CD4-positive, alpha-beta T cell treated with Interleukin-15 for 1 hour (primary cell): ENCODE results near the gene STX12.
"Not testable (repeated sequence)": the region's sequence is repeated elsewhere in the genome, so short reads cannot be mapped to it uniquely, and the experiment has no call there.

ENCODE experiments used
- DNase-seq: peaks from one replicate; pipeline ENCODE4 v3.0.0-alpha.2; 2020

STX12 gene

GRCh38 chr1:27831568-27832410 is 58.8 kb downstream of the STX12 start:
- DNase-seq = no peak

GRCh38 chr1:27832762-27833161 is 59.7 kb downstream of the STX12 start:
- no peak for DNase-seq

- no peak for DNase-seq
Observed at GRCh38 chr1:27833470-27833869, 60.5 kb downstream of the STX12 start.

DNA sequence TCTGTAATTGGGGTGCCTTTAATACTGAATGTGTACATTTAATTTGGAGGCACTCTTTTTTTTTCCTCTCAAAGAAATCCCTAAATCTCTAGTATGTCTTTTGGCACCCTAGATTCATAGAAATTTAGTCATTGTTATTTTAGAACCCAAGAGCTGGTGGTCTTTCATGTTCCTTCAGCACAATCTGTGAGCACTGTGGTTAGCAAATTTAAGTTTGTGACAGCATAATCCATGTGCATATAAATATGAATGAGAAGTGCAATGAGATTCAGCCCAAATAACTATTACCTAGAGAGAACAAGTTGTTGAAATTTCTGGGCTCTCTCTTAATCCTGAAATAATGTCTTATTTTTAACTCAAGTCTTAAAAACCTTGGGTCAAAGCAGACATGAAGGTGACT is 62.0 kb downstream of the STX12 start:
- no peak for DNase-seq

DNA sequence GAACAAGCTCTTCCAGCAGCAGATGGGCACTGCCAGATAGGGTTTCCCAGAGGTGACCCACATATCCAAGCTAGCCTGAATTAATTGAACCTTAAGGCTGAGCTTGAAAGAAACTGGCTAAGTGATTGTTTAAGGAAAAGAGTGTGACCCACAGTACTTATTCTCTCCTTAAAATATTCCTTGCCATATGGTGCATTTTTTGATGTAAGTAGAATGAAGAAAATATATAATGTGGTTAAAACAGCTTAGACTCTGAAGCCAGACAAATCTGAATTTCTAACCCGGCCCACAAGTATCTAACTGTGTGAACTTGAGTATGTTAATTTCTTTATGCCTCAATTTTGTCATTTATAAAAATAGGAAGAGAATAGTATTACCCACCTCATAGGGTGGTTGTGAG is 62.5 kb downstream of the STX12 start:
- DNase-seq = no peak

DNA sequence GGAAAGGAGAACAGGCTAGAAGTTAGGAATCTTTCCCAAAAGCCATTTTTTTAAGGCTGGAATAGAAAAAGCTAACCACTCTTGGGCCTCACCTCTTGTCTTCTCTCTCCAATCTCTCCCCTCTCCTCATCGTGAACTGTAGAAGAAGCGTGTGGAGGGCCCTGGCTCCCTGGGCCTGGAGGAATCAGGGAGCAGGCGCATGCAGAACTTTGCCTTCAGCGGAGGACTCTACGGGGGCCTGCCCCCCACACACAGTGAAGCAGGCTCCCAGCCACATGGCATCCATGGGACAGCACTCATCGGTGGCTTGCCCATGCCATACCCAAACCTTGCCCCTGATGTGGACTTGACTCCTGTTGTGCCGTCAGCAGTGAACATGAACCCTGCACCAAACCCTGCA is 76.9 kb downstream of the STX12 start:
- DNase-seq = no peak

- DNase-seq = no peak
Observed at GRCh38 chr1:27855085-27855484, 82.1 kb downstream of the STX12 start.

GRCh38 chr1:27856561-27857343 is 83.7 kb downstream of the STX12 start:
- no peak for DNase-seq

DNA sequence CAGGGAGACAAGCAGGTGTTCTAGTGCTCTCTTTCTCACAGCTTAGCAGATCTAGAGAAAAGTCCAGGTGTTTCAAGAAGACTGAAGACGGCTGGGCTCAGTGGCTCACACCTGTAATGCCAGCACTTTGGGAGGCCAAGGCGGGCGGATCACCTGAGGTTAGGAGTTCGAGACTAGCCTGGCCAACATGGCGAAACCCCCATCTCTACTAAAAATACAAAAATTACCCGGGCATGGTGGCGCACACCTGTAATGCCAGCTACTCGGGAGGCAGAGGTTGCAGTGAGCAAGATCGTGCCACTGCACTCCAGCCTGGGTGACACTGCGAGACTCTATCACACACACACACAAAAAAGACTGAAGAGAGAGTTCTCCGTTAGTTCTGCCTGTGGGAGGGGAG is 84.5 kb downstream of the STX12 start:
- DNase-seq = not testable (repeated sequence)

DNA sequence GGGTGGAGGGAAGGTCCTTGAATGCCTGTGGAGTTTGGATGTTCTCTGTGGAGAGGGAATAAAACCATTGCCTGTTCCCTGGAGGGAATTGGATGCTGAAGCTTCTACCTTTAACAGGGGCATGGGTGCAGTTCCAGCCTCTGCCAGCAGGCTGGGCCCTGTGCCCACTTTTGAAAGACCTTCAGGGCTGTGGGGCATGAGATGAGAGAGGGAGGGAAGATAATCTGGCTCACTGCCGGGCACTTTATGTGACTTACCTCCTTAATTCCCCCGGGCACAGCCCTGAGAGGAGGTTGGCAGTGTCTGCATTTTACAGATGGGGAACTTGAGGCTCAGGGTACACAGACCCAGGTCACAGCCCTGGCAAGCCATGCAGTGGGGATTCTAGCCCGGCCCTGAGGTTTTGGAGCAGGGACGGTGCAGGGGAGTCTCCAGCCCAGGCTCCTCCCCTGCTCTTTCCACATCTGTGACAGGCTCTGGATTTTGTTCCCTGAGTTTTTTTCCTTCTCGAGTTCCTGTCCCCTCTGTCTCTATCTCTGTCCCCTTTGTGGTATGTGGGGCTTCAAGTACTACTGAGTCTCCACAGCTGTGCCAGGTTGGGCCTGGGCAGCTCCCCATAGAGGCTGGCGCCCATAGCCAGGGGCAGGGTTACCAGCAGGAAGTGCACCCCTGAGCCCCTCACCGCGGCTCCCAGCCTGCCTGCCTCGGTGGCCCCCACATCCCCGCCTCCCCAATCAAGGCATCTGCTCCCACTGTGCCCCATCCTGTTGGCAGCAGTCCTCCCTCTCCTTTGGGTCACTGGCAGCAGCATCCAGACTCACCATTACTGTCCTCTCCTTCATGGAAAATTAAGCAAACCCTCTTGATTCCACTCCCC is 85.3 kb downstream of the STX12 start:
- DNase-seq = peak; percentile 82

GRCh38 chr1:27858949-27859576 is 86.0 kb downstream of the STX12 start:
- no peak for DNase-seq

DNA sequence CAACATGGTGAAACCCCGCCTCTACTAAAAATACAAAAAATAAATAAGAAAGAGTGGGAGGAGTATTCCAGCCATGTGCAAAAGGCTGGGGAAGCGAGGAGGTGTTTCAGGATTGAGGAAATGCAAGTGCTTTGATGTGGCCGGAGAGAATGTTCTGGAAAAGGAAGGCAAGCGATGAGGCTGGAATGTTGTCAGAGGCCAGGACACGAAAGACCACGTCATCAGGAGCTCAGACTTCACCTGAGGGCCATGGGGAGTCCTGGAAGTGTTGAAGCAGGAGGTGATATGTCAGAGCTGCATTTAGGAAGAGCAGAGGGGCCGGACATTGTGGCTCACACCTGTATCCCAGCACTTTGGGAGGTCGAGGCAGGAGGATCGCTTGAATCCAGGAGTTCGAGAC is 88.4 kb downstream of the STX12 start:
- DNase-seq = no peak

GRCh38 chr1:27862004-27862403 is 89.0 kb downstream of the STX12 start:
- no peak for DNase-seq

GRCh38 chr1:27862671-27863537 is 89.9 kb downstream of the STX12 start:
- DNase-seq = peak; percentile 85

GRCh38 chr1:27863538-27863915 is 90.5 kb downstream of the STX12 start:
- peak; percentile 72 for DNase-seq

DNA sequence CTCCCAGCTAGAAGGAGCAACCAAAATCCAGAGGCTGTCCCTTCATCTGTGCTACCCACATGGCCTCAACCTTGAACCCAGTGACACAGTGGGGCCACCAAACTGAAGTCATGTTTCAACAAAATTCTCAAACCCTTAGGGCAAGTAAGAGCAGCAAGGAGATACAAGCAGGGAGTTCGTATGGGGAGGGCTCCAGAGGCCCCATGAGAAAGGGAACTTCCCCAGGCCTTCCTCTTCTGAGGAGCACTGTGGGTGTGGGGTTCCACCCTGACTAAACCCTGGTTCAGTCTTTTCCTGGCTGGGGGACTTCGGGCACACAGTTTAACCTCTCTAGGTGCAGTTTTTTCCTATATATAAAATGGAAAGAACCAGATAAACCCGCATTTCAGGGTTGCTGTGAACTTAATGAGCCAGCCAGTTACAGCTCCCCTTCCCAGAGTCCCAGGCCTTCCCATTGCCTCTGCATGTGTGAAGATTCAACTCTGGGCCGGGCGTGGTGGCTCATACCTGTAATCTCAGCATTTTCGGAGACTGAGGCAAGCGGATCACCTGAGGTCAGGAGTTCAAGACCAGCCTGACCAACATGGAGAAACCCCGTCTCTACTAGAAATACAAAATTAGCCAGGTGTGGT is 91.4 kb downstream of the STX12 start:
- DNase-seq = peak; percentile 73

DNA sequence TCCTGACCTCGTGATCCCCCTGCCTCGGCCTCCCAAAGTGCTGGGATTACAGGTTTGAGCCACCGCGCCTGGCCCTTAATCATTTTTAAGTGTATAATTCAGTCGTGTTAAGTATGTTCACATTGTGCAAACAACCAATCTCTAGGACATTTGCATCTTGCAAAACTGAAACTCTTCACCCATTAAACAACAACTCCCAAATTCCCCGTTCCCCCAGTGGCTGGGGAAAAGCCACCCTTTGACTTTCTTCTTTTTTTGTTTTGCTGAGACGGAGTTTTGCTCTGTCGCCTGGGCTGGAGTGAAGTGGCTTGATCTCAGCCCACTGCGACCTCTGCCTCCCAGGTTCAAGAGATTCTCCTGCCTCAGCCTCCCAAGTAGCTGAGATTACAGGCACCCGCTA is 92.8 kb downstream of the STX12 start:
- DNase-seq = no peak

GRCh38 chr1:27868556-27868931 is 95.5 kb downstream of the STX12 start:
- no peak for DNase-seq

GRCh38 chr1:27868932-27869718 is 96.1 kb downstream of the STX12 start:
- DNase-seq = peak; percentile 73

DNA sequence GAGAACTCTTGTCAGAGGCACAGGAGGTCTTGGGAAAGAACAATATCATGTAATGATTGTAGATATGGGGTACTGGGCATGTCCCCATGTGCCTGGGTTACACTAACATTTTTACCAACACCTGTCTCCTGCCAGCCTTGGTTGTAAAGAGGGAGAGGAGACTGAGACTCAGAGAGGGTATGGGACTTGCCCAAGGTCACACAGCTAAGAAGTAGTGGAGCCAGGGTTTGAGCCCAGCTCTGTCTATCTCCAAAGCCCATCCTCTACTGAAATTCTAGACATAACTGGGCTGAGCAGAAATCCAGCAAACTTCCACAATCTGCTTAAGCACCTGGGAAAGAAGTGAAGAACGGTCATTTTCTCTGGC is 96.7 kb downstream of the STX12 start:
- DNase-seq = no peak

- DNase-seq = not testable (repeated sequence)
Observed at GRCh38 chr1:27871076-27871475, 98.1 kb downstream of the STX12 start.
